ENCODE data around the gene NTN3. TPM values are rescaled to one million over a fixed set of nuclear protein-coding genes. Genes with fewer than 3 reads are reported as not detected.

NTN3 gene
- total RNA-seq: not detected

DNA sequence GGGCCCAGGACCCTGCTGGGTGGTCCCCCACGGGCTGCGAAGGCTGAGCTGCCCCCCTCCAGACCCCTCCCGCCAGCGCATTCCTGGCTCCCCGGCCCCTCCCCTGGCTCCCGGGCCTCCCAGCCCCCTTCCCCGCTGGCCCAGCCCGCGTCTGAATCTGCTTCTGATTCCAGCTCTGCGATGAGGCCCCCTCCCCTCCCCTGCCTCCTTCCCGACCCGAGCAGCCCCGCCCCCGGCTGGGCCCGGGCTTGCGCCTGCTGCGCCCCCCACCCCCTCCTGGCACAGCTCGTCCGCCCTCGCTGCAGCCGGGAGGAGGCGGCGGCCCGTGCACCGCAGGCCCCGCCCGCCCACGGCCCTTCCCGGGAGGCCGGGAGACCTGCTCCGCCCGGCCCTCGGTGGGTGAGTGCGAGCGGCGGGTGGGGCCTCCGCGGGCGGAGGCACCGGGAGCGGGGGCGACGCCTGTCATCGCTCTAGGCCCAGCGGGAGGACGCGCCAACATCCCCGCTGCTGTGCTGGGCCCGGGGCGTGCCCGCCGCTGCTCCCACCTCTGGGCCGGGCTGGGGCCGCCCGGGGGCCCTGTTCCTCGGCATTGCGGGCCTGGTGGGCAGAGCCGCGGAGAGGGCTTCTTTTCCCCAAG is at the start of gene NTN3:
TSS of gene NTN3 (plus strand) at position 282 of the 637 bp plus-strand sequence. CDS start 405 bp downstream, outside the sequence.
- Histone ChIP-seq H3K27ac (no peak within 1 kb of the TSS), H3K4me3 (peak within 1 kb of the TSS in 3 of 4 donors; percentile 11 to 31 (median 31)), H3K36me3 (no peaks in the 10 kb centered on the region), H3K4me1 (peaks cover 46 to 83% (median 56%) of the 10 kb centered on the region in 4 donors), H3K27me3 (peaks cover 4 to 58% (median 31%) of the 10 kb centered on the region in 4 donors), H3K9me3 (no peaks in the 10 kb centered on the region)
- ATAC-seq (ENCODE audit: low FRiP score in 2 of 2): no peak
- peak in 1 of 2 donors; percentile 88 for DNase-seq
- TF ChIP-seq, protein P1, sequence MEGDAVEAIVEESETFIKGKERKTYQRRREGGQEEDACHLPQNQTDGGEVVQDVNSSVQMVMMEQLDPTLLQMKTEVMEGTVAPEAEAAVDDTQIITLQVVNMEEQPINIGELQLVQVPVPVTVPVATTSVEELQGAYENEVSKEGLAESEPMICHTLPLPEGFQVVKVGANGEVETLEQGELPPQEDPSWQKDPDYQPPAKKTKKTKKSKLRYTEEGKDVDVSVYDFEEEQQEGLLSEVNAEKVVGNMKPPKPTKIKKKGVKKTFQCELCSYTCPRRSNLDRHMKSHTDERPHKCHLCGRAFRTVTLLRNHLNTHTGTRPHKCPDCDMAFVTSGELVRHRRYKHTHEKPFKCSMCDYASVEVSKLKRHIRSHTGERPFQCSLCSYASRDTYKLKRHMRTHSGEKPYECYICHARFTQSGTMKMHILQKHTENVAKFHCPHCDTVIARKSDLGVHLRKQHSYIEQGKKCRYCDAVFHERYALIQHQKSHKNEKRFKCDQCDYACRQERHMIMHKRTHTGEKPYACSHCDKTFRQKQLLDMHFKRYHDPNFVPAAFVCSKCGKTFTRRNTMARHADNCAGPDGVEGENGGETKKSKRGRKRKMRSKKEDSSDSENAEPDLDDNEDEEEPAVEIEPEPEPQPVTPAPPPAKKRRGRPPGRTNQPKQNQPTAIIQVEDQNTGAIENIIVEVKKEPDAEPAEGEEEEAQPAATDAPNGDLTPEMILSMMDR (IDR thresholded peaks at IDR 0.05): no peak
- TF ChIP-seq POLR2AphosphoS5 (IDR thresholded peaks at IDR 0.05) (no peak), POLR2A (IDR thresholded peaks at IDR 0.05) (no peak), EP300 (IDR thresholded peaks at IDR 0.05) (no peak)
- WGBS, 2 donors: 0% methylated on average over 8 of the region's 59 CpGs; no CpG with 5 or more reads in 1 of the 2 donors

DNA sequence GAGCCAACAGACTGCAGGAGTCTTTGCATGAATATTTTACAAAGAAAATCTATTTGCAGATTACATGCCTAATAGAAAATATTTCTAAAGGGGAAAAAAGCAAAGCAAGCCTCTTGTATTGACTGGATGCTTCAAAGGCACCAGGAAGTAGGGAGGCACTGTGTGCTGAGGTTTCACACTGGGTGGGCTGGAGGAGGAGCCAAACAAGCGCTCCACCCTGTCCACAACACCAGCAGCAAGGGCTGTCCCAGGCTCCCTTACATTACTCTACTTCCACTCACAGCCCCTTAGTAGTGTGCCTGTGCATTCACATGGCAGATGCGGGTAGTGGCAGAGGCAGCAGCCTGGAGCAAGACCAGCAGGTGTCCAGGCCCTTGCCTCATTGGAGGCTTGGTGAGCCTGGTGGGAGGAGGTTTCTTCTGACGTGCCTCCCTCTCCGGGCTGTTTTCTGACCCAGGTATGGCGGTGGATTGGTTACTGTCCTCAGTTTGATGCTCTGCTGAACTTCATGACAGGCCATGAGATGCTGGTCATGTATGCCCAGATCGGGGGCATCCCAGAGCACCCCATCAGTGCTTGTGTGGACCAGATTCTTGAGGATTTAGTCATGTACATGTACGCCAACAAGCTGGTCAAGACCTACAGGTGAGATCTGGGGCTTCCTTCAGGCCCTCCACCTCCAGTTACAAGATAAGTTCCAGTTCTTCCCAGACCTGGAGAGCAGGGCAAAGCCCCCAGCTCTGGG is 48.8 kb upstream of the NTN3 start:
- H3K27me3 ChIP-seq: no peaks in the 10 kb centered on the region
- peaks cover 0 to 12% (median 2%) of the 10 kb centered on the region in 4 donors for H3K4me1 ChIP-seq
- no peak overlapping the region for H3K27ac ChIP-seq
- no peak overlapping the region for H3K4me3 ChIP-seq
- no peaks in the 10 kb centered on the region for H3K9me3 ChIP-seq
- DNase-seq (no peak), ATAC-seq (ENCODE audit: low FRiP score in 2 of 2) (peak in 1 of 2 donors; percentile 13)
- no peaks in the 10 kb centered on the region for H3K36me3 ChIP-seq
- WGBS, 2 donors: 86 to 88% methylated on average over 2 to 7 of the region's 7 CpGs
- no peak for TF ChIP-seq EP300 (IDR thresholded peaks at IDR 0.05)
- TF ChIP-seq, protein P1 (IDR thresholded peaks at IDR 0.05): no peak
- no peak for TF ChIP-seq POLR2AphosphoS5 (IDR thresholded peaks at IDR 0.05)
- TF ChIP-seq POLR2A (IDR thresholded peaks at IDR 0.05): no peak

DNA sequence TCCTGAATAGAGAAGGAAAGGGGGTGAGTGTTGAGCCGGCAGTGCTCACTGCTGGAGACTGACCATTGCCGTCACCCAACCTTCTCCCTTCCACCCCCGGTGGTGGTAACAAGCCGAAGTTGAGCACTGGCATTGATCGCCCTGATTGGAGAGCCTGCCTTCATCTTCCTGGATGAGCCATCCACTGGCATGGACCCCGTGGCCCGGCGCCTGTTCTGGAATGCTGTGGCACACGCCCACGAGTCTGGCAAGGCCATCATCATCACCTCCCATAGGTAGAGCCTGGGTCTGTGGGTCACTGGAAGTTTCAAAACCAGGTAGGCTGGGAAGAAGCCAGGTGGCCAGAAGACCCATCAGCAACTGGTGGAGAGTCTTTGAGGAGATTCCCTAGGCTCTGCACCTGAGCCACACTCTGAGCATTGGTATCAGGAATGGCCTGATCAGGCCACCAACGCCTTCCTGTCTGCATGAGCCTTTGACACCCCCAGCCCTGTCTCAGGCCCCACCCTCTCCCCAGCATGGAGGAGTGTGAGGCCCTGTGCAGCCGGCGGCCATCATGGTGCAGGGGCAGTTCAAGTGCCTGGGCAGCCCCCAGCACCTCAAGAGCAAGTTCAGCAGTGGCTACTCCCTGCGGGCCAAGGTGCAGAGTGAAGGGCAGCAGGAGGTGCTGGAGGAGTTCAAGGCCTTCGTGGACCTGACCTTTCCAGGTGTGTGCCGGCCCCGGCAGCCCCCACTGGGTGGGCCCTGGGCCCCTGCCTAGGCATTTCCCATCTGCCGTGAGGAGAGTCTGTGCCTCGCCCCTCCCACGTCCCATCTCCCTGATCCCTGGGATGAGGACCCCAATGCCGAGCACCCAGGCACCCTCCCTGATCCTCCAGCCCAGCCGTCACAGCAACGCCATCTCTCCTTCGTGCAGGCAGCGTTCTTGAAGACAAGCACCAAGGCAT is 46.8 kb upstream of the NTN3 start:
- WGBS, 2 donors: 95% methylated on average over 13 to 23 of the region's 25 CpGs
- no peak for ATAC-seq (ENCODE audit: low FRiP score in 2 of 2)
- no peak for TF ChIP-seq POLR2AphosphoS5 (IDR thresholded peaks at IDR 0.05)
- TF ChIP-seq POLR2A (IDR thresholded peaks at IDR 0.05): no peak
- TF ChIP-seq, protein P1 (IDR thresholded peaks at IDR 0.05): no peak
- TF ChIP-seq EP300 (IDR thresholded peaks at IDR 0.05): no peak
- DNase-seq: peak in 1 of 2 donors; percentile 64
- no peaks in the 10 kb centered on the region for H3K36me3 ChIP-seq
- no peaks in the 10 kb centered on the region for H3K27me3 ChIP-seq
- no peak overlapping the region for H3K27ac ChIP-seq
- no peak overlapping the region for H3K4me3 ChIP-seq
- H3K9me3 ChIP-seq: no peaks in the 10 kb centered on the region
- peaks cover 0 to 21% (median 10%) of the 10 kb centered on the region in 4 donors for H3K4me1 ChIP-seq

DNA sequence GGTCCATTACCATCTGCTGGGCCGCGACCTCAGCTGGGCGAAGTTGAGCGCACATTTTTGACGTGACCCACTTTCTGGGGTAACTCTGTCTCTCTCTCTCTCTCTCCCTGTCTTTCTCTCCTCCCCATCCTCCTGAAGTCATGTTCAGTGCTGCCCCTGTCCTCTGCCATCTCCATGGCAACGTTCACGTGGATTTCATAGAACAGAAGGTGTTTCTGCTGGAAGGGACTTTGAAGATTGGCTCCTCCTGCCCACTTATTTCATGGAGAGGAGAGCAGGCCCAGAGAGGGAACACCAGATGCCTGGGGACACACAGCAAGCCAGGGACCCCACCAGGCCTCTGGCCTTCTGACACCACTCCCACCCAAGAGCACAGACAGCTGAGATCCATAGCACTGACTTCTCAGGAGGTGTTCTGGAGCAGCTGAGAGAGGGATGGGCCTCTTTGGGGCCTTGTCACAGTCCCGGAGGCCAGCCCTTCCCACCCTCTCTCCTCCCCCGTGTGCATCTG is 46.0 kb upstream of the NTN3 start:
- Histone ChIP-seq H3K27me3 (no peaks in the 10 kb centered on the region), H3K9me3 (no peaks in the 10 kb centered on the region), H3K4me1 (peaks cover 4 to 27% (median 14%) of the 10 kb centered on the region in 4 donors), H3K27ac (no peak overlapping the region), H3K36me3 (no peaks in the 10 kb centered on the region), H3K4me3 (no peak overlapping the region)
- DNase-seq (no peak), ATAC-seq (ENCODE audit: low FRiP score in 2 of 2) (no peak)
- 88 to 93% methylated on average over 8 to 9 of the region's 9 CpGs for WGBS, 2 donors
- TF ChIP-seq EP300 (IDR thresholded peaks at IDR 0.05) (no peak), POLR2A (IDR thresholded peaks at IDR 0.05) (no peak), POLR2AphosphoS5 (IDR thresholded peaks at IDR 0.05) (no peak)
- TF ChIP-seq, protein P1 (IDR thresholded peaks at IDR 0.05): no peak
